GM21390 (cell line): ENCODE data around the gene CCDC86.

Source experiments
- ATAC-seq: cut with Tn5 transposase; IDR thresholded peaks from one replicate; pipeline ENCODE4 v1.9.1; 2021; ENCODE audit not compliant: unreplicated experiment

The CCDC86 gene

DNA sequence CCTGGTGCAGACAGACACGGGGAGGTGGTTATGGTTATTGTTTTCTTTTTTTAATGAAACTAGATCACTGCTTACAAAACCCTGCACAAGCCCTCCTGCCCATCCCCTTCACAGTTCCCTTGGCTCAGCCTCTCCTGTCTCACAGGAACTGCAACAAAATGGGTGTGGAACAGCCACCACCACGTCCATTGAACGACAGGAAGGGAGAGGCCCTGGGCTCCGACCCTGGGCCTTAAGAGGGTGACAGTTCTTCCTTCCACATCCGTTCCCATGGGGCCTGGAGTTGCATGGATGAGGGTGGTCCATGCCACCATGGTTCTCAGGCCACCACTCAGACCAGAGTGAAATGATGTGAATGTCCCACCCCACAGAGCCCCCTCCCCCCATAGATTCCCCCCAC lies 48.8 kb downstream of the CCDC86 start:
- no peak for ATAC-seq

- no peak for ATAC-seq
These were observed 49.3 kb downstream of the CCDC86 start for GRCh38 chr11:60891103-60891741.

GRCh38 chr11:60895687-60896086 lies 53.8 kb downstream of the CCDC86 start:
- ATAC-seq: no peak

DNA sequence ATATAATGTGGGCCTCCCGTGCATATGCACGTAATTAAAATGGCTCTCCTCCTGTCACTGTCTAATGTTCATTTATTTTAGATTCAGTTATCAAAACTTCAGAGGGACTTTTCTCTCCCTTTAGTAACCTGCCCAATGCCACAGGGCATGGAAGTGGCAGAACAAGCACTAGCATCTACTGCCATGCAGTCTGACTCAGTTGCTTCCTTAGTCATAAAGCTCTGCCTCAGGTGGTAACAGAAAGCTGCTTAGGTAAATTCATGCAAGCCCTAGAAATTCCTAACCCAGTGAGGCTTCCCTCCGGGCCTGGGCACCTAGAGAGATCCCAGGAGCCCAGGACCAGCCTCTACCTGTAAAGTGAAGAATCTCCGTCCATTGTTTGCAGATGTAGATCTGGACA lies 55.6 kb downstream of the CCDC86 start:
- ATAC-seq: no peak

GRCh38 chr11:60899046-60899936 lies 57.4 kb downstream of the CCDC86 start:
- no peak for ATAC-seq

GRCh38 chr11:60899977-60900376 lies 58.1 kb downstream of the CCDC86 start:
- ATAC-seq: no peak
